ENCODE results near the gene NQO1.
"Not testable (repeated sequence)": the region's sequence is repeated elsewhere in the genome, so short reads cannot be mapped to it uniquely, and the experiment has no call there.

NQO1 gene

DNA sequence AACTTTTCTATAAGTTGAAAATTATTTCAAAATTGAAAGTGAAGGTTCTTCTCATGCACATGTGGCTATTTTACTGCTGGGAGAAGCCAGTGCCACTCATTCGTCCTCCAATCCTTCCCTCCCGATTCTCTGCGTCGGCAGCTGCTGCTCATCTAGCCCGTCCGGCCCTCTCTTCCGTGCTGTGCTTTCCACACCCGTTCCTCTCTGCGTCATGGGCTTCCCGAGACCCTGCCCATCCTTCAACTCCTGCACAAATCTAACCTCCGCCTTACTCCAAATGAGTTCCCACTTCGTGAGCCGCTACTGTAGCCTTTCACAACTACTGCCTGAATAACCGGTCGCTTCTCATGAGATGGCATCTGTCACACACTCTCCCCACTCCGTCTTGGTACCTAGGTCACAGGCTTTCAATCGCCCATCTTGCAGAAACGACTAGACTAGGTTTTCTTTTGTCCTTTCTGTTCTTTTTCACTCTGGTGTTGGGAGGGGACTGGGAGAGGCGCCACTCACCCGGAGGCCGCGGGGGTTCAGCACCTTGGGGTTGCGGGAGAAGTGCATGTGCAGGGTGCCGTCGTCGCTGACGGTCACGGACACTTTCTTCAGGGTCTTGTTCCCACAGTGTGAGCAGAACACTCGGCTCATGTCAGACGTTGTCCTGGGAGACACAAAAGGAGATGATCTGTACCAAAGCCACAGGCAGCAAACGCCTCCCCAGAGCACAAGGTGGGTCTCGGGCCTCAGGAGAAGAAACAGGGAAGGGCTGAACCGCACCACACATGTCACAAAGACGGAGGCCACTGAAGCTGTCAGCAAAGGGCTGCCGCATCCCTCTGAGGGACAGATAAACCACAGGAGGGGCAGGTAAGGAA is 18.2 kb upstream of the NQO1 start:
- no peak for DNase-seq (ENCODE audit: low read depth in 3 of 3, low spot score in 1 of 3)

DNA sequence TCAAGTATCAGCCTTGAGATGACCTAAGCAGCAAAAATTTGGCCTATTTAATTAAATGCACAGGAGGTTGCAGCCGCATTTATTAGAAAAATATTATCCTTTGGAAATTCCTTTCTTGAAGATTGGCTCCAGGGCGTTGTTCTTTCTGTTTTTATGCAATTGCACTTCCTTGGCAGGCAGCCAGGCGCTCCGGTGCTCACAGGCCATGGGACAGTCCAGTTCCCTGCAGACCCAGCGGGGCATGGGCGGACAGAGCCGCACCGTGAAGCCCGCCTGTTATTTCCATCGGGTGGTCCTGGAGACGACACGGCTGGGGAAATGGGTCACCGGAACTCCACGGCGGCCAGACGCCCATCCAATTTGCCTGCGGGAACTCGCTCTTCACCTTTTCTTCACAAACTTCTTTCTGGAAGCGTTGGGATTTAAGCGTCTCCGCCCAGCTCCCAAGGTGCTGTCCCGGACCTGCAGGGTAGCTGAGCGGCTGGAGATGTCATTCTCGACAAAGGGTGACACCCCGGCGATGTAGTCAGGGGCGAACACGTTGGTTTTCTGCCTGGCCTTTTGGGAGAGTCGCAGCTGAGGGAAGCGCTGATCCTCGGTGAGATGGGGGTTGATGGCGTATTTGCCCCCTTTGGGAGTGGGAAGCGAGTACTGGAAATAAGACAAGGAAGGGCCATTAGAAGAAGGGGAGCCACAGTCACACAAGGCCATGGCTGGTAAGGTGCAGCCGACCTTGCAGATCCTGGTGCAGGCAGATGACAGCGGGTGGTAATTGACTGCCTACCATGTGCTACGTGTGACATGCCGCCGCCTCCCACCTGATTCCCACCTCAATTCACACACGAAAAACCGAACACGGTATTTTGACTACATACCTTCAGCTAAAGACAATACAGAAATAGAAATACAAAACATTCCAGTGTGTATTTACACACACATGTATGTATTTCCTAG is 15.9 kb upstream of the NQO1 start:
- DNase-seq (ENCODE audit: low read depth in 3 of 3, low spot score in 1 of 3), result no peak

DNA sequence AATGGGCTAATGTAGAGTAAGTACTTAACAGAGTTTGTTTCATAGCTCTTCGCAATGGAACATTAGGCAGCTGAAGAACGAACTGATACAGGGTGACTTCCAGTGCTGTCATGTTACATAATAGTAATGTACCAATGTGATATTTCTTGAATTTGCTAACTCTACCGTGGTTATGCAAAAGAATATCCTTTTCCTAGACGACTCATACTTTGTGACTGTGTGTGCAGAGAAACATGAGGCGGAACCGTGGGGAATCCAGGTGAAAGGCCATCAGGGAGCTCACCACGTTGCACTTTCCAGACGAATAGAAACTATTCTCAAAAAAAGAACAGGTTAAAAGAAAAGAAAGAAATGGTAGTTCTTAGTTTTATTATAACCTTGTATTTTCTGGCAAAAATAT is 15.2 kb upstream of the NQO1 start:
- DNase-seq (ENCODE audit: low read depth in 3 of 3, low spot score in 1 of 3), result no peak

GRCh38 chr16:69732101-69732500 is 5.7 kb upstream of the NQO1 start:
- no peak for DNase-seq (ENCODE audit: low read depth in 3 of 3, low spot score in 1 of 3)

DNA sequence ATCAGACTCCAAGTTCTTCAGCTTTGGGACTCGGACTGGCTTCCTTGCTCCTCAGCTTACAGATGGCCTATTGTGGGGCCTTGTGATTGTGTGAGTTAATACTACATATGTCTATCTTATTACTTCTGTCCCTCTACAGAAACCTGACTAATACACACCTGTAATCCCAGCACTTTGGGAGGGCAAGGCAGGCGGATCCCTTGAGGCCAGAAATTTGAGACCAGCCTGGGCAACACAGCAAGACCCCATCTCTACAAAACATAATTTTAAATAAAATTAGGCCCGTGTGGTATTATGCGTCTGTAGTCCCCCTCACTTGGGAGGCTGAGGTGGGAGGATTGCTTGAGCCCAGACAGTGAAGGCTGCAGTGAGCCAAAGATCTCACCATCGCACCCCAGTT is 4.9 kb upstream of the NQO1 start:
- DNase-seq (ENCODE audit: low read depth in 3 of 3, low spot score in 1 of 3), result not testable (repeated sequence)

- not testable (repeated sequence) for DNase-seq (ENCODE audit: low read depth in 3 of 3, low spot score in 1 of 3)
Measured at GRCh38 chr16:69729030-69729429, 2.7 kb upstream of the NQO1 start.

DNA sequence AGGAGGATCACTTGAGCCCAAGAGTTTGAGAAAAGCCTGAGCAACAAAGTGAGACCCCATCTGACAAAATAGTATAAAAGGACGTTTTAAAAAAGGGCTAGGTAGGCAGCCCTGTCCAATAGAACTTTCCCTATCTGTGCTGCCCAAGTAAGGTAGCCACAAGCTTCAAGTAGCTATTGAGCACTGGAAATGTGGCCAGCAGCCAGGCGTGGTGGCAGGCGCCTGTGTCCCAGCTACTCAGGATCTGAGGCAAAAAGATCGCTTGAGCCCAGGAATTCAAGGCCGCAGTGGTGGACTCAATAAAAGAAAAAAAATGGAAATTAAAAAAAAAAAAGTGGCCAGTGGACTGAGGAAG is 1.5 kb upstream of the NQO1 start:
- no peak for DNase-seq (ENCODE audit: low read depth in 3 of 3, low spot score in 1 of 3)

- no peak for DNase-seq (ENCODE audit: low read depth in 3 of 3, low spot score in 1 of 3)
Measured at GRCh38 chr16:69725480-69726312, 664 bp downstream of the NQO1 start.

GRCh38 chr16:69724981-69725479 is 1.3 kb downstream of the NQO1 start:
- DNase-seq (ENCODE audit: low read depth in 3 of 3, low spot score in 1 of 3), result no peak

GRCh38 chr16:69724414-69724873 is 1.9 kb downstream of the NQO1 start:
- no peak for DNase-seq (ENCODE audit: low read depth in 3 of 3, low spot score in 1 of 3)

DNA sequence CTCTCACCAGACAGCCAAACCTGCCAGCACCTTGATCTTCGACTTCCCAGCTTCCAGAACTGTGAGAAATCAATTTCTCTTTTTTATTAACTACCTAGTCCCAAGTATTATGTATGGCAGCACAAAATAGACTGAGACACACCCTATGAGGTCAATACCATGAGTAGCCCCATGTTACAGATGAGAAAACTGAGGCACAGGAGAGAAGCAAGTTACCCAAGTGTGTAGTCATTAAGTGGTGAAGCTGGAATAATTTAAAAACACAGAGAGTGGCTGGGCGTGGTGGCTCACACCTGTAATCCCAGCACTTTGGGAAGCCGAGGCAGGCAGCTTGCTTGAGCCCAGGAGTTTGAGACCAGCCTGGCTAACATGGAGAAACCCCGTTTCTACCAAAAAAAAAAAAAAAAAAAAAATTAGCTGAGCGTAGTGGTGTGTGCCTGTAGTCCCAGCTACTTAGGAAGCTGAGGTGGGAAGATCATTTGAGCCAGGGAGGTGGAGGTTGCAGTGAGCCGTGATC is 4.9 kb downstream of the NQO1 start:
- DNase-seq (ENCODE audit: low read depth in 3 of 3, low spot score in 1 of 3), result no peak

DNA sequence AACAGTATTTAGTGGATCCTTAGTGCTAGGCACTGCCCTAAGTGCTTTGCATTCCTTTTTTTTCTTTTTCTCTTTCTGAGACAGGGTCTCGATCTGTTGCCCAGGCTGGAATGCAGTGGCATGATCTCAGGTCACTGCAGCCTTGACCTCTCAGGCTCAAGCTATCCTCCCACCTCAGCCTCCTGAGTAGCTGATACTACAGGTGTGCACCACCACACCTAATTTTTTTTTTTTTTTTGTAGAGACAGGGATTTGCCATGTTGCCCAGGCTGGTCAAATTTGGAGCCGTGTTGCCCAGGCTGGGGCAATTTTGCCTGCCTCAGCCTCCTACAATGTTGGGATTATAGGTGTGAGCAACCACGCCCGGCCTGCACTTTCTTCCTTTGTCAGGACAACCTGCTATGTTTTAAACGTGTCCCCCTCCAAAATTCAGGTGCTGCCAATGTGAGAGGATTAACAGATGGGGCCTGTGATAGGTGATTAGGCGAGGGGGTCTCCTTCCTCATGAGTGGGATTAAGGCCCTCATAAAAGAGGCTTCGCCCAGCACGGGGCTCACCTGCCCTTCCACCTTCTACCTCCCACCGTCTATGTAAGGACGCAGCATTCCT is 5.4 kb downstream of the NQO1 start:
- DNase-seq (ENCODE audit: low read depth in 3 of 3, low spot score in 1 of 3), result no peak

- DNase-seq (ENCODE audit: low read depth in 3 of 3, low spot score in 1 of 3), result no peak
Measured at GRCh38 chr16:69718111-69718764, 8.1 kb downstream of the NQO1 start.

DNA sequence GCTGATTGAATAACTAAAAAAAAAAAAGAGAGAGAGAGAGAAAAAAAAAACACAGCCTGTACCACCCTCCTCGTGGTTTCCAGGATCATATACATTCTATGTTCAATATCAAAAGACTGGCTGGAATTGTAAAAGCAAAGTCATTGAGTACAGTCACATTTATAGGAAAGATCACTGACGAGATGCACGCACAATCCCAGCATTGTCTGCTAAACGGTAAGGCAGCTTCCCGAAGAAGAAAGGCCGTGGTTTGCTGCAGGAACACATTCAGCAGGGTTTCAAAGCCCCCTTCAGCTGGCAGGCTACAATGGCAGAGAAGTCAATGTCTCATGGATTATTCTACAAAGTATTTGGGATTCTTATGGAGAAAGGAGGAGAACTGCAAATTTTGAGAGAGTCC is 9.3 kb downstream of the NQO1 start:
- DNase-seq (ENCODE audit: low read depth in 3 of 3, low spot score in 1 of 3), result no peak

GRCh38 chr16:69712914-69713581 is 13.3 kb downstream of the NQO1 start:
- no peak for DNase-seq (ENCODE audit: low read depth in 3 of 3, low spot score in 1 of 3)

- DNase-seq (ENCODE audit: low read depth in 3 of 3, low spot score in 1 of 3), result no peak
Measured at GRCh38 chr16:69712277-69712676, 14.1 kb downstream of the NQO1 start.

GRCh38 chr16:69711115-69711740 is 15.1 kb downstream of the NQO1 start:
- no peak for DNase-seq (ENCODE audit: low read depth in 3 of 3, low spot score in 1 of 3)

- DNase-seq (ENCODE audit: low read depth in 3 of 3, low spot score in 1 of 3), result no peak
Measured at GRCh38 chr16:69709456-69710084, 16.8 kb downstream of the NQO1 start.
